Measurements from ENCODE around the gene LPO. TPM values are rescaled to one million over a fixed set of nuclear protein-coding genes. Genes with fewer than 3 reads are reported as not detected.
A peak's percentile ranks its signal among the peaks of the same experiment; 100 is the strongest.

LPO gene
- total and polyA plus RNA-seq, 5 donors from 2014 or later, result 0.08 to 0.15 TPM; not detected in 3

GRCh38 chr17:58311429-58311894, 73.1 kb downstream of the LPO start:
- H3K27me3 Mint-ChIP-seq, result no peaks in the 10 kb centered on the region

GRCh38 chr17:58312021-58312630, 73.7 kb downstream of the LPO start:
- no peak for ATAC-seq (ENCODE audit: low read depth in 2 of 2)
- Histone ChIP-seq H3K9me3 (ENCODE audit: control insufficient read depth in 2 of 2, low read length in 2 of 2) (no peaks in the 10 kb centered on the region), H3K4me3 (ENCODE audit: low read depth, low read length) (no peak overlapping the region), H3K4me1 (ENCODE audit: control insufficient read depth, insufficient read depth, low read length, poor library complexity, severe bottlenecking) (peaks cover 2% of the 10 kb centered on the region), H3K36me3 (ENCODE audit: control insufficient read depth, insufficient read depth, low read length) (peaks cover 3% of the 10 kb centered on the region), H3K27me3 (ENCODE audit: control insufficient read depth, insufficient read depth, low read length) (no peaks in the 10 kb centered on the region), H3K27ac (ENCODE audit: insufficient read depth, low read length, poor library complexity, severe bottlenecking) (no peak overlapping the region)
- Mint-ChIP-seq H3K4me3 (no peak overlapping the region), H3K9me3 (no peaks in the 10 kb centered on the region), H3K27me3 (no peaks in the 10 kb centered on the region), H3K27ac (no peak overlapping the region), H3K36me3 (peaks cover 18% of the 10 kb centered on the region), H3K4me1 (peaks cover under 1 to 2% (median 1%) of the 10 kb centered on the region in 4 donors)
- DNase-seq, result no peak

More at GRCh38 chr17:58311429-58311894, 73.1 kb downstream of the LPO start:
- no peaks in the 10 kb centered on the region for H3K9me3 ChIP-seq (ENCODE audit: control insufficient read depth in 2 of 2, low read length in 2 of 2)
- H3K27ac ChIP-seq (ENCODE audit: insufficient read depth, low read length, poor library complexity, severe bottlenecking), result no peak overlapping the region
- Mint-ChIP-seq H3K4me1 (peaks cover 0 to 4% (median 0%) of the 10 kb centered on the region in 4 donors), H3K36me3 (peaks cover 21% of the 10 kb centered on the region), H3K4me3 (no peak overlapping the region), H3K9me3 (no peaks in the 10 kb centered on the region), H3K27ac (no peak overlapping the region)
- no peaks in the 10 kb centered on the region for H3K4me1 ChIP-seq (ENCODE audit: control insufficient read depth, insufficient read depth, low read length, poor library complexity, severe bottlenecking)
- no peak overlapping the region for H3K4me3 ChIP-seq (ENCODE audit: low read depth, low read length)
- peaks cover 10% of the 10 kb centered on the region for H3K36me3 ChIP-seq (ENCODE audit: control insufficient read depth, insufficient read depth, low read length)
- H3K27me3 ChIP-seq (ENCODE audit: control insufficient read depth, insufficient read depth, low read length), result no peaks in the 10 kb centered on the region
- ATAC-seq (ENCODE audit: low read depth in 2 of 2), result no peak
- DNase-seq, result no peak

- H3K27ac ChIP-seq (ENCODE audit: insufficient read depth, low read length, poor library complexity, severe bottlenecking), result no peak overlapping the region
- no peak for DNase-seq
- H3K27me3 Mint-ChIP-seq, result no peaks in the 10 kb centered on the region
- H3K9me3 Mint-ChIP-seq, result no peaks in the 10 kb centered on the region
- no peaks in the 10 kb centered on the region for H3K9me3 ChIP-seq (ENCODE audit: control insufficient read depth in 2 of 2, low read length in 2 of 2)
- H3K4me1 ChIP-seq (ENCODE audit: control insufficient read depth, insufficient read depth, low read length, poor library complexity, severe bottlenecking), result peaks cover 10% of the 10 kb centered on the region
- peak overlapping the region in 1 of 3 donors; percentile 18 for H3K27ac Mint-ChIP-seq
- ATAC-seq (ENCODE audit: low read depth in 2 of 2), result no peak
- peaks cover 7 to 9% (median 7%) of the 10 kb centered on the region in 4 donors for H3K4me1 Mint-ChIP-seq
- H3K36me3 ChIP-seq (ENCODE audit: control insufficient read depth, insufficient read depth, low read length), result no peaks in the 10 kb centered on the region
- peaks cover 15% of the 10 kb centered on the region for H3K36me3 Mint-ChIP-seq
- H3K4me3 Mint-ChIP-seq, result no peak overlapping the region
- no peaks in the 10 kb centered on the region for H3K27me3 ChIP-seq (ENCODE audit: control insufficient read depth, insufficient read depth, low read length)
- H3K4me3 ChIP-seq (ENCODE audit: low read depth, low read length), result no peak overlapping the region
These were observed 74.4 kb downstream of the LPO start for GRCh38 chr17:58312829-58313228.

- Histone ChIP-seq H3K4me1 (ENCODE audit: control insufficient read depth, insufficient read depth, low read length, poor library complexity, severe bottlenecking) (peaks cover 15% of the 10 kb centered on the region), H3K36me3 (ENCODE audit: control insufficient read depth, insufficient read depth, low read length) (no peaks in the 10 kb centered on the region), H3K27ac (ENCODE audit: insufficient read depth, low read length, poor library complexity, severe bottlenecking) (no peak overlapping the region), H3K27me3 (ENCODE audit: control insufficient read depth, insufficient read depth, low read length) (no peaks in the 10 kb centered on the region), H3K9me3 (ENCODE audit: control insufficient read depth in 2 of 2, low read length in 2 of 2) (no peaks in the 10 kb centered on the region), H3K4me3 (ENCODE audit: low read depth, low read length) (no peak overlapping the region)
- DNase-seq (no peak), ATAC-seq (ENCODE audit: low read depth in 2 of 2) (no peak)
- Mint-ChIP-seq H3K4me1 (peaks cover 7 to 16% (median 11%) of the 10 kb centered on the region in 4 donors), H3K4me3 (no peak overlapping the region), H3K36me3 (peaks cover 15% of the 10 kb centered on the region), H3K27ac (peak overlapping the region; percentile 21 to 67 (median 63)), H3K9me3 (no peaks in the 10 kb centered on the region), H3K27me3 (no peaks in the 10 kb centered on the region)
These were observed 75.7 kb downstream of the LPO start for GRCh38 chr17:58313815-58314705.

- Histone ChIP-seq H3K9me3 (ENCODE audit: control insufficient read depth in 2 of 2, low read length in 2 of 2) (no peaks in the 10 kb centered on the region), H3K27ac (ENCODE audit: insufficient read depth, low read length, poor library complexity, severe bottlenecking) (no peak overlapping the region), H3K4me1 (ENCODE audit: control insufficient read depth, insufficient read depth, low read length, poor library complexity, severe bottlenecking) (peaks cover 15% of the 10 kb centered on the region), H3K36me3 (ENCODE audit: control insufficient read depth, insufficient read depth, low read length) (no peaks in the 10 kb centered on the region), H3K27me3 (ENCODE audit: control insufficient read depth, insufficient read depth, low read length) (no peaks in the 10 kb centered on the region), H3K4me3 (ENCODE audit: low read depth, low read length) (no peak overlapping the region)
- Mint-ChIP-seq H3K9me3 (no peaks in the 10 kb centered on the region), H3K27ac (no peak overlapping the region), H3K4me1 (peaks cover 7 to 19% (median 11%) of the 10 kb centered on the region in 4 donors), H3K27me3 (no peaks in the 10 kb centered on the region), H3K4me3 (no peak overlapping the region), H3K36me3 (peaks cover 12% of the 10 kb centered on the region)
- ATAC-seq (ENCODE audit: low read depth in 2 of 2) (no peak), DNase-seq (no peak)
These were observed 76.3 kb downstream of the LPO start for GRCh38 chr17:58314706-58315015.

- peaks cover 7 to 19% (median 11%) of the 10 kb centered on the region in 4 donors for H3K4me1 Mint-ChIP-seq
- Histone ChIP-seq H3K4me1 (ENCODE audit: control insufficient read depth, insufficient read depth, low read length, poor library complexity, severe bottlenecking) (peaks cover 15% of the 10 kb centered on the region), H3K4me3 (ENCODE audit: low read depth, low read length) (no peak overlapping the region), H3K9me3 (ENCODE audit: control insufficient read depth in 2 of 2, low read length in 2 of 2) (no peaks in the 10 kb centered on the region), H3K27me3 (ENCODE audit: control insufficient read depth, insufficient read depth, low read length) (no peaks in the 10 kb centered on the region), H3K36me3 (ENCODE audit: control insufficient read depth, insufficient read depth, low read length) (no peaks in the 10 kb centered on the region), H3K27ac (ENCODE audit: insufficient read depth, low read length, poor library complexity, severe bottlenecking) (no peak overlapping the region)
- DNase-seq, result no peak
- H3K9me3 Mint-ChIP-seq, result no peaks in the 10 kb centered on the region
- no peak for ATAC-seq (ENCODE audit: low read depth in 2 of 2)
- H3K36me3 Mint-ChIP-seq, result peaks cover 12% of the 10 kb centered on the region
- H3K27me3 Mint-ChIP-seq, result no peaks in the 10 kb centered on the region
- H3K4me3 Mint-ChIP-seq, result peak overlapping the region in 1 of 4 donors; percentile 14
- H3K27ac Mint-ChIP-seq, result peak overlapping the region; percentile 60 to 82 (median 81)
These were observed 76.9 kb downstream of the LPO start for GRCh38 chr17:58315281-58315711.

GRCh38 chr17:58315750-58316149, 77.4 kb downstream of the LPO start:
- H3K4me3 ChIP-seq (ENCODE audit: low read depth, low read length), result no peak overlapping the region
- Mint-ChIP-seq H3K36me3 (peaks cover 13% of the 10 kb centered on the region), H3K4me1 (peaks cover 7 to 19% (median 12%) of the 10 kb centered on the region in 4 donors), H3K4me3 (peak overlapping the region in 1 of 4 donors; percentile 14), H3K27me3 (no peaks in the 10 kb centered on the region), H3K27ac (peak overlapping the region; percentile 60 to 82 (median 81)), H3K9me3 (no peaks in the 10 kb centered on the region)
- ATAC-seq (ENCODE audit: low read depth in 2 of 2) (no peak), DNase-seq (no peak)
- no peaks in the 10 kb centered on the region for H3K27me3 ChIP-seq (ENCODE audit: control insufficient read depth, insufficient read depth, low read length)
- H3K27ac ChIP-seq (ENCODE audit: insufficient read depth, low read length, poor library complexity, severe bottlenecking), result no peak overlapping the region
- peaks cover 15% of the 10 kb centered on the region for H3K4me1 ChIP-seq (ENCODE audit: control insufficient read depth, insufficient read depth, low read length, poor library complexity, severe bottlenecking)
- no peaks in the 10 kb centered on the region for H3K36me3 ChIP-seq (ENCODE audit: control insufficient read depth, insufficient read depth, low read length)
- no peaks in the 10 kb centered on the region for H3K9me3 ChIP-seq (ENCODE audit: control insufficient read depth in 2 of 2, low read length in 2 of 2)
